Testis (tissue), 2 donors: ENCODE data around the gene MMRN2.

Experiments used
- CTCF ChIP-seq, 3 experiments: fragments of 450-650 bp in 2 of 3; fragments of 200-600 bp in 1 of 3; sonication (generic) in 1 of 3; IDR thresholded peaks; one replicate each; pipeline ENCODE4 v1.5.1; 2016 to 2019; ENCODE audit warnings: antibody characterized with exemption in 3 of 3, mild to moderate bottlenecking in 2 of 3, moderate library complexity in 1 of 3
- POLR2A ChIP-seq: fragments of 450-650 bp; IDR thresholded peaks from one replicate; pipeline ENCODE4 v1.6.1; 2017; ENCODE audit warnings: antibody characterized with exemption, mild to moderate bottlenecking, moderate library complexity

GRCh38 chr10:86904600-86904999, 52.8 kb downstream of the MMRN2 start:
- no peak for TF ChIP-seq CTCF (IDR thresholded peaks at IDR 0.05)
- TF ChIP-seq POLR2A: no peak
